Activated CD8-positive, alpha-beta memory T cell treated with anti-CD3 and anti-CD28 coated beads for 1 hour (primary cell): Measurements from ENCODE around the gene PYGB.

Source experiments
- DNase-seq, 2 donors: peaks; one replicate each; pipeline ENCODE4 v3.0.0-alpha.2; 2020; ENCODE audit warnings: low read depth in 1 of 2; ENCODE audit errors: extremely low read depth in 1 of 2

The PYGB gene

GRCh38 chr20:25215521-25215920, 32.4 kb upstream of the PYGB start:
- no peak for DNase-seq

GRCh38 chr20:25216199-25216945, 31.5 kb upstream of the PYGB start:
- DNase-seq = no peak

- no peak for DNase-seq
Measured at GRCh38 chr20:25217161-25218108, 30.4 kb upstream of the PYGB start.

- DNase-seq = no peak
Measured at GRCh38 chr20:25218109-25218486, 29.8 kb upstream of the PYGB start.

- DNase-seq = no peak
Measured at GRCh38 chr20:25218492-25218891, 29.4 kb upstream of the PYGB start.

- no peak for DNase-seq
Measured at GRCh38 chr20:25219365-25219764, 28.5 kb upstream of the PYGB start.

GRCh38 chr20:25220021-25220730, 27.7 kb upstream of the PYGB start:
- no peak for DNase-seq

- DNase-seq = no peak
Measured at GRCh38 chr20:25220810-25221591, 26.9 kb upstream of the PYGB start.

- no peak for DNase-seq
Measured at GRCh38 chr20:25221592-25222460, 26.1 kb upstream of the PYGB start.

GRCh38 chr20:25222461-25223178, 25.3 kb upstream of the PYGB start:
- no peak for DNase-seq

GRCh38 chr20:25223179-25223661, 24.7 kb upstream of the PYGB start:
- DNase-seq = no peak

- DNase-seq = no peak
Measured at GRCh38 chr20:25223765-25224720, 23.8 kb upstream of the PYGB start.

- no peak for DNase-seq
Measured at GRCh38 chr20:25224941-25225340, 22.9 kb upstream of the PYGB start.

GRCh38 chr20:25225642-25226432, 22.0 kb upstream of the PYGB start:
- no peak for DNase-seq

GRCh38 chr20:25226433-25227316, 21.2 kb upstream of the PYGB start:
- DNase-seq = no peak

GRCh38 chr20:25227317-25227831, 20.5 kb upstream of the PYGB start:
- DNase-seq = no peak
